GM18498 (cell line): Measurements from ENCODE around the gene CDH4.
"Not testable (repeated sequence)": the region's sequence is repeated elsewhere in the genome, so short reads cannot be mapped to it uniquely, and the experiment has no call there.

ENCODE experiments used
- ATAC-seq: cut with Tn5 transposase; IDR thresholded peaks from one replicate; pipeline ENCODE4 v1.9.1; 2021; ENCODE audit warnings: mild to moderate bottlenecking, moderate library complexity; ENCODE audit not compliant: unreplicated experiment

The CDH4 gene

GRCh38 chr20:61253640-61254511 is 1.8 kb downstream of the CDH4 start:
- no peak for ATAC-seq

- no peak for ATAC-seq
Measured at GRCh38 chr20:61254881-61255626, 3.0 kb downstream of the CDH4 start.

- no peak for ATAC-seq
Measured at GRCh38 chr20:61256365-61256764, 4.3 kb downstream of the CDH4 start.

DNA sequence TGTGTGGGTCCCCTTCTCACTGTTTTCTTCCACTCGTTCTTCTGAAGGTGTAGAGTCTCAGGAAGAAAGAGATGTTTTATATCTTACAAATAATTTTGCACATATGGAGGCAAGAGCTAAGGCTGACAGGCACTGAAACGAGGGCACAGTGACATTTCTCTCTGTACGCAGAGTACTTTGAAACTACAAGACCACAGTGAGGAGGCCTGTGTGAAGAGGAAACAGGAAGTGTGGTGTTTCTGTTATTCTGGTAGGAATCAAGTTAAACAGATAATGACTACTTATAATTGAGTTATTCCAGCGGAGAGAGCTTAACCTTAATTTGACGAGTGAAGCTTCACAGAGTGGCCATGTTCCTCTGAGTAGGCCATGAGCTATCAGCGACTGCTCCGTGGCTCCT is 4.8 kb downstream of the CDH4 start:
- no peak for ATAC-seq

DNA sequence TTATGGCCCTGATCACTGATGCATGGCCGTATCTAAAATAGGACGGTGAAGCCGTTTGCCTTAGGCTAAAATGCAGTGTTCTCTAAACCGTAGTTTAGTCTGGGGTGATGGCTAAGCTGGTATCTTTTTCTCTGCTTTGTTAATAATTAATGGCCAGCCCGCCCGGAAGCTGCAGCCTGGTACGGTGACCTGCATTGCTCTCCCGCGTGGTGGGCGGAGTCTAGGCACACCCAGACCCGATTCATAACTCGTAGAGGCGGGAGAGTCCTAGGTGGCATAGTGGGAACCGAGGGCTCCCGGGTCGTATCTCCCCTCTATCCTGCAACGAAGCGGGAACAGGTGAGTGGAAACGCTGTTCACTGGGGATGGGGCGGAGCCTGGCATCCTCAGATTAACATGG is 5.5 kb downstream of the CDH4 start:
- no peak for ATAC-seq

GRCh38 chr20:61259741-61260140 is 7.7 kb downstream of the CDH4 start:
- ATAC-seq = no peak

DNA sequence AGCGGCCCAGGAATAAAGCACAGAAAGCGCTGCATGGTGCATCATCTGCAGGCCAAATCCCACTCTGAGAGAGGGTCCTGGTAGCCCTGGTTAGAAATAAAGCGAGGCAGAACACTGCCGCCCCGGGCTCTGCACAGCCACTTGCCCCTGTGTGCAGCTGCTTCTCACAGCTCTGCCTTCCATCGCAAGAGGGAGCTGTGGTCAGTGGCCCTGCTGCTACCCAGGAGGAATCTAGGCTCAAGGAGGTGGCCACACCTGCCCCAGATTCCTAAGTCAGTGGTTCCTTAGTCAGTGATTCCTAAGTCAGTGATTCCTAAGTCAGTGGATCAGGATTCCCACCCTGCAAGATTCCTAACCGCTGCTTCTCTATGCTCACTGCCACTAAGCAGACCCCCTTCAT is 8.8 kb downstream of the CDH4 start:
- no peak for ATAC-seq

DNA sequence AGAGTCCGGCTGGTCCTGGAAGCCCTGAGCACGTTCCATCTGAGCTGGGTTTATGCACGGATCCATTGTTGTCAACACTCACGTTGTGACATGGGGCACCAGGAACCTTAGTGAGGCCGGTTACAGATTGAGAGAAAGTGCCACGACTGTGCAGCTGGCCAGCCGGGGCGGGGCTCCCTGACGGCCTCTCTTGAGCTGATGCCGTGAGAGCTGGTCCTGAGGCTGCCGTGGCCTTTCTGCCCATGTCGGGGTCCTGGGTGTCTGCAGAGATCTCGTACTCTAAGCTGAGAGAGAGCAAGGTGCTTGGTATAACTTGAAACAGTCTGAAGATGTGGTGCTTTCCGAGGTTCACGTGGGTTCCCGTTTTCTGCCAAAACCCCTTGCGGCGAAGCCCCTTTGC is 10.0 kb downstream of the CDH4 start:
- ATAC-seq = no peak

DNA sequence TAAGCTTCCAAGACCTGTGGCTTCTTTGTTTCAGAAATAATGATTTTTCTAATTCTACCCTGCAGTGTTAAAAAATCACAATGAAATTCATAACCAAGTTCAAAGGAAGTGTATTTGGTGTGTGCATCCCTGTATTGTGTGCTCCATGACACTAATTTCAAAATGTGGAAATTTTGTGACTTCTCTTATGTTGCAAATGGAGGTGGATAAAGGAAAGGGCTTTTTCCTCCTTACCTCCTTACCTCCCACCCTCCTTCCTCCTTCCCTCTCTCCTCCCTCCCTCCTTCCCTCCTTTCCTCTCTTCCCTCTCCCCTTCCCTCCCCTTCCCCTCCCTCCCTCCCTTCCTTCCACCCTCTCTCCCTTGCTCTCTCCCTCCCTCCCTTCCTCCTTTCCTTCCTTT is 10.5 kb downstream of the CDH4 start:
- ATAC-seq = no peak

- no peak for ATAC-seq
Measured at GRCh38 chr20:61263084-61263695, 11.1 kb downstream of the CDH4 start.

DNA sequence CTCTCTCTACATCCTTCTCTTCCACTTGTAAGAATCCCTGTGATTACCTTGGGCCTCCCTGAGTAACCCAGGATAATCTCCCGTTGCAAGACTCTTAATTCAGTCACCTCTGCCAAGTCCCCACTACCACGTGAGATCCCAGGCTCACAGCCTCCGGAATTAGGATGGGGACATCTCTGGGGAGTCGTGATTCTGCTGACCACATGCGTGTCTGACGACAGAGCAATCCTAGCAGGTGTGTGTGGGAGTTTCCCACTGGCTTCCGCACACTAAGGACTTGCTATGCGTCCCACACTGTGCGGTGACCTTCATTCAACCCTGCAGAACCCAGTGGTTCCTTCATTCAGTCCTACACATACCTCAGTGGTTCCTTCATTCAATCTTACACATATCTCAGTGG is 11.9 kb downstream of the CDH4 start:
- ATAC-seq = no peak

GRCh38 chr20:61267241-61267640 is 15.2 kb downstream of the CDH4 start:
- ATAC-seq = no peak

- no peak for ATAC-seq
Measured at GRCh38 chr20:61268024-61268423, 16.0 kb downstream of the CDH4 start.

DNA sequence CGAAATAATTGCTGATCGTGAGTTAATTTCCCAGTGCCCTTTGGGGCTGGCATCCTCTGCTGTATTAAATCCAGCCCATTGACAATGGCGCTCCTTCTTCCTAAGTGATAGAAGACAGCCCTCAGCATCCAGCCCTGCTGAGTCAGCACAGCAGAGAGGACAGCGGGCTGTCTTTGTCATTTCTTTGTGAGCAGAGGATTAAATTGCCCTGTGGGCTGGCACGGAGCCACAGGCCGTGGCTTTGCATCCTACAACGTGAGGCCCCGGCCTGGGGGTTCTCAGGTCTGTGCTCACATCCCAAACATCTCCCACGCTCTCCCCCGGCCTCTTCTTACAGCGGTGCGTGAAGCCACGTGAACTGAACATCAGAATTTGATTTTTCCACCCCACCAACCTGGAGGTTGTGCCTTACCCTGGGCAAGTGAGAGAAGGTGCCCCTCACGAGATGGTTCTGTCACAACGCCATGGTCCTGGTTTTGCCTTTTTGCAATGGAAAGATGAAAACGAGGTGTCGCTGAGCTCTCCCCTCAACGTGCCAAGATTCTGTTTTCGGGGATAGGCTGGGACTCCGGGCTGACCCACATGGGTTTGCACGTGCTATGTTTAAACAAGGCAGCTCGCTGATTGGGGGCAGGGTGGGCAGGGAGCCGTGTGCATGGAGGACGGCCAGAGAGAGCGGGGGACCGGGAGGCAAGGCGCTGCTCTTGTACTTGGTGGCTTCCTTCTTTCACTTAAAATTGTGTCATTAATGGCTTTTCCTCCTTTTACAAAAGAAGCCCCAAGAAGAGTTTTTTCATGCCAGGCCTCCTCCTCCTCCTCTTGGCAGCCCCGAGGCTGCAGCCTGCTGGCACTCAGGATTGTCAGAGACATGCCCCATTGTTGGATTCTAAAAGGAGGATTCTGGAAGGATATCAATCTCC is 19.5 kb downstream of the CDH4 start:
- ATAC-seq = no peak

DNA sequence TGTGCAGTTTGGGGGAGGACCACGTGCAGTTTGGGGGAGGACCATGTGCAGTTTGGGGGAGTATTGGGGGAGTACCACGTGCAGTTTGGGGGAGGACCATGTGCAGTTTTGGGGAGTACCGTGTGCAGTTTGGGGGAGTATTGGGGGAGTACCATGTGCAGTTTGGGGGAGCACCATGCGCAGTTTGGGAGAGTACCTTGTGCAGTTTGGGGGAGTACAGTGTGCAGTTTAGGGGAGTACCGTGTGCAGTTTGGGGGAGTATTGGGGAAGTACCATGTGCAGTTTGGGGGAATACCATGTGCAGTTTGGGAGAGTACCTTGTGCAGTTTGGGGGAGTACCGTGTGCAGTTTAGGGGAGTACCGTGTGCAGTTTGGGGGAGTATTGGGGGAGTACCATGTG is 21.0 kb downstream of the CDH4 start:
- ATAC-seq = not testable (repeated sequence)

- ATAC-seq = not testable (repeated sequence)
Measured at GRCh38 chr20:61273666-61274065, 21.6 kb downstream of the CDH4 start.

GRCh38 chr20:61274326-61274725 is 22.3 kb downstream of the CDH4 start:
- ATAC-seq = no peak

DNA sequence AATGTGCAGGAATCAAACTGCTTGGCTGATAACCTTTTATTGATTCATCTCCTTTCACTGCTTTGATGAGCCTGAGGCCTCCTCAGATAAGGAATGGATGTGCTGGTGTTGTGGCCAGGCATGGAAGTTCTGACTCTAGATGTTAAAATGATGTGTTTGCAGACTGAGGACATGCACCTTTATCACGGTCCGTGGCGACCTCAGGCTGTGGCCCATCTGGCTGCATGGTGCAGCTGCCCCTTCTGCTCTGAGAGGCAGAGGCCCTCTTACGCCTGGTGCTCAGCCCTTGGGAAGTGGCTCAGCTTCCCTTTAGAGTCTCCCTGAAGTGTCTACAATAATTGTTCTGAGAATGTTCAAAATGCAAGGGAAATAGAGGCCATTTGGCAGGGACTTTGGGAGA is 26.2 kb downstream of the CDH4 start:
- no peak for ATAC-seq

DNA sequence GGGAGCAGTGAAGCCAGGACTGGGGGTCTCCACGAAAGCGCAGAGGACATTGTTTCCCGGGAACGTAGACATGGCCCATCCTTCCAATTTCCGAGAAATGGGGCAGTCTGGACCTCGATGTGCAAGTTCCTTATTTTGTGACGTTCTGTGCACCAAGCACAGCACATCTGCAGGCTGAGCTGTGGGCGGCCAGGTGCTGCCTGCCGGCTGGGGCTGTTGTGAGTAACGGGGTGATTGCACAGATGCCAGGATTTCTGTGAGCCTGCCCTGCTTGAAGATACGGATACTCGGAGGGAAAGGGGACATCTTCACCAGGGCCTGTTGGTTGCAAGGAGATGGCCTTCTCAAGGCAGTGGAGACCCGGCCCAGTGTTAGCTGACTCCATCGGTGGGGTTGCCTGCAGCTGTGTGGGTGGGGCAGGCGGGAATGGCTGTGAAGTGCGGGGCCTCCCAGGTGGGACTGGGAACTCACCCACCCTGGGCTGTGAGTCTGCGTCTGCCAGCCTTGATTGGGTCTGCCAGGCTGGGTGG is 27.6 kb downstream of the CDH4 start:
- no peak for ATAC-seq

DNA sequence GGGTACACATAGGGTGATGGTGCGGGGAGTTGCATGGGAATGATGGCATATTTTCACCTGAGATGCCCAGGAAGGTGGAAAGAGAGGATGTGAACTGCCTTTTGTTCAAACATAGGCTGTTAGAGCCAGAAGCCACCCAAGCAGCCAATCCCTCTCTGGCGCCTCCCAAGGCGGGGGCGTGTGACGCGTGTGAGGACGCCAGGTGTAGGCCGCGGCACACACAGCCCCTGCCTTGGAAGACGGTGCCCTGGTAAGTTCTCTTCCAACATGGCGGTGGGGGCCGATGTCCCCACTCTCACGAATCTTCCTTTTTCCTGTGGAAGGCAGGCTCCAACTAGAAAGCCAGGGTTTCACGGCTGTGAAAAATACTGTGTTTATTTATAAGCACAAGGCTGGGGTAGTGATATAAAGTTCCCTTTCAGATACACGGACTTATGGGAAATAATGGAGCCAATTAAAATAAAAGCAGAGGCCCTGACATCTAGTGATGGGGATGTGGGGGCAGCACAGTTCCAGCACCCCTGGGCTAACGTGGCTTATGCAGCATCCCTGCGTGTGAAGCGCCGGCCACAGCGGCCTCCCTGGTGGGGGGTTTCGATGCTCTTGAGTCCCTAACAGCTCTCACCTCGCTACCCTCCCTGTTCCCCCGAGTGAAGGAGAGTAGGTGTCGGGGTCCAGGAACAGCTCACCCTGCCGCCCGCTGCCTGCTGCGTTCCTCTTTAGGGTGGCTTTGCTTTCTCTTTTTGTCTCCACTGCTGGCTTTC is 28.3 kb downstream of the CDH4 start:
- no peak for ATAC-seq
